K562 (cell line): Measurements from ENCODE around the gene LOC128125822.
A peak's percentile ranks its signal among the peaks of the same experiment; 100 is the strongest.

Experiments used
- CCNT2 ChIP-seq: IDR thresholded peaks from 2 replicates; pipeline ENCODE4 v1.6.1; 2011; ENCODE audit warnings: borderline replicate concordance, low read depth, mild to moderate bottlenecking, moderate library complexity, mixed read lengths, low read length; ENCODE audit not compliant: insufficient read length; ENCODE audit errors: extremely low read depth
- E2F3 ChIP-seq: fragments of 250-450 bp; sonication (Bioruptor Pico); IDR thresholded peaks from 2 replicates; pipeline ENCODE4 v1.4.0; 2020; ENCODE audit warnings: mild to moderate bottlenecking
- HMBOX1 ChIP-seq: sonication (generic); IDR thresholded peaks from 2 replicates; pipeline ENCODE4 v1.6.1; 2016
- HSF4 ChIP-seq: fragments of 250-450 bp; sonication (Bioruptor Pico); IDR thresholded peaks from 2 replicates; pipeline ENCODE4 v2.1.2; 2022; ENCODE audit warnings: mild to moderate bottlenecking, moderate library complexity, borderline replicate concordance
- IFI16 ChIP-seq: fragments of 250-450 bp; sonication (Bioruptor Pico); IDR thresholded peaks from 2 replicates; pipeline ENCODE4 v2.1.2; 2022; ENCODE audit warnings: mild to moderate bottlenecking, inconsistent platforms
- KDM4B ChIP-seq, 2 experiments: fragments of 450-650 bp in 1 of 2; sonication (generic) in 1 of 2; IDR thresholded peaks; 2 replicates each; pipeline ENCODE4 v1.6.1; 2016 to 2017; ENCODE audit warnings: borderline replicate concordance in 2 of 2, antibody characterized with exemption in 1 of 2, low read depth in 1 of 2, mild to moderate bottlenecking in 1 of 2
- MXD1 ChIP-seq: fragments of 250-450 bp; sonication (Bioruptor Pico); IDR thresholded peaks from 2 replicates; pipeline ENCODE4 v1.8.0; 2021; ENCODE audit warnings: borderline replicate concordance, mild to moderate bottlenecking, moderate library complexity; ENCODE audit not compliant: poor library complexity, severe bottlenecking
- NBN ChIP-seq: fragments of 450-650 bp; IDR thresholded peaks from 2 replicates; pipeline ENCODE4 v1.6.1; 2016; ENCODE audit warnings: low read depth, mild to moderate bottlenecking
- NFE2 ChIP-seq: IDR thresholded peaks from 2 replicates; pipeline ENCODE4 v1.6.1; 2014; ENCODE audit warnings: antibody characterized with exemption, low read depth
- NFXL1 ChIP-seq: fragments of 450-650 bp; formaldehyde crosslinking; IDR thresholded peaks from 2 replicates; pipeline ENCODE4 v1.4.0; 2021; ENCODE audit warnings: mild to moderate bottlenecking
- PHF8 ChIP-seq: fragments of 200-600 bp; sonication (generic); IDR thresholded peaks from 2 replicates; pipeline ENCODE4 v1.6.1; 2012; ENCODE audit warnings: mixed run types, mild to moderate bottlenecking, inconsistent platforms, low read length, moderate library complexity, borderline replicate concordance
- PYGO2 ChIP-seq: fragments of 450-650 bp; IDR thresholded peaks from 2 replicates; pipeline ENCODE4 v1.6.1; 2016; ENCODE audit warnings: mild to moderate bottlenecking, missing genetic modification characterization, moderate library complexity, missing compliant biosample characterization
- TRIM24 ChIP-seq, 2 experiments: fragments of 450-650 bp; IDR thresholded peaks; 2 replicates each; pipeline ENCODE4 v1.6.1; 2016
- TSC22D4 ChIP-seq: fragments of 450-650 bp; IDR thresholded peaks from 2 replicates; pipeline ENCODE4 v1.6.1; 2016; ENCODE audit warnings: missing genetic modification characterization, missing biosample characterization, control low read depth
- ZFP30 ChIP-seq: fragments of 250-450 bp; sonication (Bioruptor Pico); IDR thresholded peaks from 2 replicates; pipeline ENCODE4 v1.8.0; 2022; ENCODE audit warnings: moderate library complexity, mild to moderate bottlenecking, inconsistent platforms, borderline replicate concordance
- ZZZ3 ChIP-seq: fragments of 450-650 bp; IDR thresholded peaks from 2 replicates; pipeline ENCODE4 v1.6.1; 2016; ENCODE audit warnings: antibody characterized with exemption, mild to moderate bottlenecking, moderate library complexity
- TF ChIP-seq, protein P1 (sequence below), 3 experiments: fragments of 200-800 bp in 1 of 3; fragments of 250-450 bp in 1 of 3; fragments of 450-650 bp in 1 of 3; sonication (Bioruptor Pico) in 1 of 3; sonication (Bioruptor generic) in 1 of 3; formaldehyde crosslinking in 1 of 3; IDR thresholded peaks; 2 replicates each; pipeline versions ENCODE4 v1.6.1 to v1.8.0; 2016 to 2022; ENCODE audit warnings: mild to moderate bottlenecking in 2 of 3, missing genetic modification characterization in 2 of 3, missing compliant biosample characterization in 1 of 3, moderate library complexity in 1 of 3
- TF ChIP-seq, protein P2 (sequence below): sonication (generic); formaldehyde crosslinking; IDR thresholded peaks from 2 replicates; pipeline ENCODE4 v1.8.1; 2022; ENCODE audit warnings: missing genetic modification reagents

Gene LOC128125822

GRCh38 chr6:63572044-63572746, at the start of gene LOC128125822, which contains the start of gene PTP4A1 (continued):
- no peak for TF ChIP-seq ZZZ3
- TF ChIP-seq HSF4 (CRISPR knock-in tag), result no peak
- TF ChIP-seq NFXL1, result no peak
- TF ChIP-seq PYGO2 (tag), result 0 out of 2 replicates have a peak, but pooled peaks have one; percentile 36
- TF ChIP-seq, protein P1, sequence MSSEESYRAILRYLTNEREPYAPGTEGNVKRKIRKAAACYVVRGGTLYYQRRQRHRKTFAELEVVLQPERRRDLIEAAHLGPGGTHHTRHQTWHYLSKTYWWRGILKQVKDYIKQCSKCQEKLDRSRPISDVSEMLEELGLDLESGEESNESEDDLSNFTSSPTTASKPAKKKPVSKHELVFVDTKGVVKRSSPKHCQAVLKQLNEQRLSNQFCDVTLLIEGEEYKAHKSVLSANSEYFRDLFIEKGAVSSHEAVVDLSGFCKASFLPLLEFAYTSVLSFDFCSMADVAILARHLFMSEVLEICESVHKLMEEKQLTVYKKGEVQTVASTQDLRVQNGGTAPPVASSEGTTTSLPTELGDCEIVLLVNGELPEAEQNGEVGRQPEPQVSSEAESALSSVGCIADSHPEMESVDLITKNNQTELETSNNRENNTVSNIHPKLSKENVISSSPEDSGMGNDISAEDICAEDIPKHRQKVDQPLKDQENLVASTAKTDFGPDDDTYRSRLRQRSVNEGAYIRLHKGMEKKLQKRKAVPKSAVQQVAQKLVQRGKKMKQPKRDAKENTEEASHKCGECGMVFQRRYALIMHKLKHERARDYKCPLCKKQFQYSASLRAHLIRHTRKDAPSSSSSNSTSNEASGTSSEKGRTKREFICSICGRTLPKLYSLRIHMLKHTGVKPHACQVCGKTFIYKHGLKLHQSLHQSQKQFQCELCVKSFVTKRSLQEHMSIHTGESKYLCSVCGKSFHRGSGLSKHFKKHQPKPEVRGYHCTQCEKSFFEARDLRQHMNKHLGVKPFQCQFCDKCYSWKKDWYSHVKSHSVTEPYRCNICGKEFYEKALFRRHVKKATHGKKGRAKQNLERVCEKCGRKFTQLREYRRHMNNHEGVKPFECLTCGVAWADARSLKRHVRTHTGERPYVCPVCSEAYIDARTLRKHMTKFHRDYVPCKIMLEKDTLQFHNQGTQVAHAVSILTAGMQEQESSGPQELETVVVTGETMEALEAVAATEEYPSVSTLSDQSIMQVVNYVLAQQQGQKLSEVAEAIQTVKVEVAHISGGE (CRISPR knock-in tag; IDR thresholded peaks at IDR 0.05), result no peak
- TF ChIP-seq CCNT2, result peak; percentile 91
- peak; percentile 77; the same call in 1 of the 2 replicates for TF ChIP-seq PHF8
- peak; percentile 43; the same call in 1 of the 2 replicates for TF ChIP-seq E2F3 (CRISPR knock-in tag)
- 0 out of 4 replicates have a peak, but pooled peaks of 1 of the 2 experiments have one; percentile 58 for TF ChIP-seq KDM4B (IDR thresholded peaks at IDR 0.05; ENCODE audit: borderline replicate concordance in 2 of 2, low read depth in 1 of 2)
- TF ChIP-seq, protein P2, sequence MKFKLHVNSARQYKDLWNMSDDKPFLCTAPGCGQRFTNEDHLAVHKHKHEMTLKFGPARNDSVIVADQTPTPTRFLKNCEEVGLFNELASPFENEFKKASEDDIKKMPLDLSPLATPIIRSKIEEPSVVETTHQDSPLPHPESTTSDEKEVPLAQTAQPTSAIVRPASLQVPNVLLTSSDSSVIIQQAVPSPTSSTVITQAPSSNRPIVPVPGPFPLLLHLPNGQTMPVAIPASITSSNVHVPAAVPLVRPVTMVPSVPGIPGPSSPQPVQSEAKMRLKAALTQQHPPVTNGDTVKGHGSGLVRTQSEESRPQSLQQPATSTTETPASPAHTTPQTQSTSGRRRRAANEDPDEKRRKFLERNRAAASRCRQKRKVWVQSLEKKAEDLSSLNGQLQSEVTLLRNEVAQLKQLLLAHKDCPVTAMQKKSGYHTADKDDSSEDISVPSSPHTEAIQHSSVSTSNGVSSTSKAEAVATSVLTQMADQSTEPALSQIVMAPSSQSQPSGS, result no peak
- TF ChIP-seq TRIM24 (IDR thresholded peaks at IDR 0.05), result peak in 1 of 2 experiments; percentile 85; a peak in 2 of 4 replicates
- TF ChIP-seq IFI16 (CRISPR knock-in tag), result no peak
- TF ChIP-seq NBN, result no peak
- no peak for TF ChIP-seq TSC22D4 (tag)
- TF ChIP-seq NFE2, result no peak
- no peak for TF ChIP-seq MXD1 (CRISPR knock-in tag)
- TF ChIP-seq ZFP30 (CRISPR knock-in tag), result no peak
- TF ChIP-seq HMBOX1, result no peak
